NCI-H2196 treated with DMSO at 0.1 percent for 48 hours (cell line): ENCODE data around the gene OLFML1.

Experiments
- DNase-seq: peaks from one replicate; lab custom pipeline; 2025; ENCODE audit not compliant: unreplicated experiment; lab: John Stamatoyannopoulos, UW

Gene OLFML1

GRCh38 chr11:7485186-7486097 lies at the start of gene OLFML1:
TSS of gene OLFML1 (plus strand) at chr11:7485506. CDS start at chr11:7485876, 370 bp downstream.
- no peak for DNase-seq

DNA sequence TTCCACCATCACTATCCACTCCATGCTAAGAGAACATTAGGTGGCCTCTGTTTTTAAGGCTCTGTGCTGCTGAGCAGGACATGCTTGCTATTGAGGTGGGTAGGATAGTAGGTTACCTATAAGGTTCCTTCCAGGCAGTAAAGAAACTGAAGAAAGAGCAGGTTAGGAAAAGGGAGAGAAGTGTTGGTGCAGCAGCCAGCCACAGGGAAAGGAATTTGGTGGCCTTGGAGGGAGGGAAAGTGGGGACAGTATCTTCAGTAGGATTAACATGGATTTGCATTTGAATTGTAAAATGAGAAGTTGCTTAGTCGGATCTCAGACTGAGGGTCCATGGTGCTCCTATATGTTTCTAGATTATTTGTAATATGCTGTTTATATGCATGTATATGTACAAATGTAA lies 49.2 kb upstream of the OLFML1 start:
- no peak for DNase-seq

DNA sequence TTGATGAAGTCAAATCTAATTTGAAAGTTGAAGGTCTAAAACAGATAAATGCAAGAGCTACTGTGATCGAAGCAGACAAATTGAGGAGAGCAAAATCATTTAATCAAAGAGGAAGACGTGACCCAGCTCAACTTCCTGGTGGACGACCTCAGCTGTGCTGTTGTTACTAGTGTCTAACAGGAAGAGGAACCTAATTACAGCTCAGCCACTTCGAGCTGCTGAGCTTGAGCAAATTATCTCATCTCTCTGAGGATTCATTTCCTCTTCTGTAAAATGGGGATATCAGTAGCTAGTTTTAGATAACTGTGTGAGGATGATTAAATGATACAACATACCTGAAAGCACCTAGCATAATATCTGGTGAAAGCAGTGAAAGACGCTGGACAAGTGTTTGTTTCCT lies 48.6 kb upstream of the OLFML1 start:
- no peak for DNase-seq

DNA sequence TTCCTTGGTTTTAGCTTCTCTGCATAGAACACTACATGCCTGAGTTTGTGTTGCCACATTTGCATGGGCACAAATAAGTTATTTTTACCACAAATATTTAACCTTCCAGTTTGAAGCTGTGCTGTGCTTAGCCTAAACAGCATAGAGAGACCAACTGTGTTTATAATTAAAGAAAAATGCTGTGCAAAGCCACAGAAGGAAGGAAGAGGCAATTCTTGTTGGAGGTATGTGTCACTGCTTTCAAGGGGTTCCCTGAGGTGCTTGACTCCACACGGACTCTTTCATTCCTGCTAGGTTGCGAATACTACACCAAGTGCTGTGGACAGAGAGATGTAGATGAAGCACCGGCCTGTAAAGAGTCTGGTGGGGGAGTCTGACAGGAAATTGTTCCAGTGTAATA lies 47.6 kb upstream of the OLFML1 start:
- DNase-seq = no peak

- DNase-seq = no peak
These were observed 45.5 kb upstream of the OLFML1 start for GRCh38 chr11:7439746-7440320.

DNA sequence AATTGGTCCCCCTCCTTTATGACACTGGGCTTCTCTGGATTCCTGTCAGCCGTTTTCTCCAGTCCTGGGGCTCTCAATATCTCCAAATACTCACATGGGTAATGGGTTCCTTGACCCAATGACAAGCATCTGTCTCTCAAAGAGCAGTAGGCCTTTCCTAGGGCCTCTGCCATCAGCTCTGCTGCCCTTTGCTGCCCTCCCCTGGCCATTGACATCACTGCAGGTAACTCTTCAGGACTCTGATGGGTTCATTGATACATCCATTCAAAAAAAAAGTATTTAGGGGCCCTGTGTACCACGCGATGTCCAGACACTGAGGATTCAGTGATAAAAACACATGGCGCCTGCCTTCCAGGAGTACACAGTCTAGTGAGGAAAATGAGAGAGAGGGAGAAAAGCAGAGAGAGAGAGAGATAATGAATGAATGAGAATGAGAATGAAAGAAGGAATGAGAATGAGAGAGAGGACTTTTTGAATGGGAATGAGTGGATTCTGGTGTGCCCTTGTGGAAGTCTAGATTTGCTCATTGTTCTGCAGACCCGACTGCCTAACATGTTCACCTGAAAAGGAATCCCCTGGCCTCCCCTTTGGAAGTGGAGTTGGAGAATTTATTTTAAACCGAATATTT lies 42.6 kb upstream of the OLFML1 start:
- no peak for DNase-seq

GRCh38 chr11:7444091-7444981 lies 41.0 kb upstream of the OLFML1 start:
- DNase-seq = no peak

GRCh38 chr11:7445564-7445963 lies 39.7 kb upstream of the OLFML1 start:
- DNase-seq = no peak

GRCh38 chr11:7448201-7448600 lies 37.1 kb upstream of the OLFML1 start:
- no peak for DNase-seq

DNA sequence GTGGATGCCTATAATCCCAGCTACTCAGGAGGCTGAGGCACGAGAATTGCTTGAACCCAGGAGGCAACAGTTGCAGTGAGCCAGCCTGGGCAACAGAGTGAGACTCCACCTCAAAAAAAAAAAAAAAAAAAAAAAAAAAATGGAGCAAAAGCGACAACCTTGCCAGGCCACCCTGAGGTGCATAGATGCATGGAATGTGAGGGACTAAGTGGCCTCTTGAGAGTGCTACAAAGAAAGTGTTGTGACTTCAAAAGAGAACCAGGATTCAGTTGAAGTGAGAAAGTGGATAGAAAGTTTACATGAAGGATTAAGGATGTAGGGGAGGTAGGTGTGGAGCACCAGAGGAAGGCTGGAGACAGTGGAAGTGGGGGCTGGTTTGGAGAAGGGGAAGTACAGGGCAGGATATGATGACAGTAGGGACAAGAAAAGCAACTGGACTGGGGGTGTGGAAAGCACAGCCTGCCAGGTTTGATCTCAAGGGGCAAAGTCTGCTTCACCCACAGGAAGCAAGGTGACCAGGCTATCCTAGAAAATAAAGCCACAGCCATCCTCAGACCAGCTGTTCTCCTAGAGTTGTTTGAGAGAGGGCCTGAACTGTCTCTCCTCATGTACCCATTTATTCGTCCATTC lies 36.0 kb upstream of the OLFML1 start:
- DNase-seq = no peak

DNA sequence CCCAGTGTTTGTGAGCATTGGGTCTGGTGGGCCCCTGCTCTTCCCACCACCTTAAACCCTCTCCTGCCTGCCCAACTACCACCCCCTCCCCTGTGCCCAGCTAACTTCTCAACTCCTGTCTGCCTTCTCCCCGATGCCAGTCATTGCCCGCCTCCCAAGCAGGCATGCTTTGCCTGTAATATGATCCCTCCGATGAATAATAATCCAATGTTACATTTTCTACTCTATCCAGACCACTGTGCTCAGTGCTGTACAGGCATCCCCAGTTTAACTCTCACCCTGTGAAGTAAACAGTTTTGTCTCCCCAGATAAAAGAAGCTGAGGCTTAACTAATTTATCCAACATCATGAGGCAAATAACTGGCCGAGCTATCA lies 35.5 kb upstream of the OLFML1 start:
- DNase-seq = no peak

DNA sequence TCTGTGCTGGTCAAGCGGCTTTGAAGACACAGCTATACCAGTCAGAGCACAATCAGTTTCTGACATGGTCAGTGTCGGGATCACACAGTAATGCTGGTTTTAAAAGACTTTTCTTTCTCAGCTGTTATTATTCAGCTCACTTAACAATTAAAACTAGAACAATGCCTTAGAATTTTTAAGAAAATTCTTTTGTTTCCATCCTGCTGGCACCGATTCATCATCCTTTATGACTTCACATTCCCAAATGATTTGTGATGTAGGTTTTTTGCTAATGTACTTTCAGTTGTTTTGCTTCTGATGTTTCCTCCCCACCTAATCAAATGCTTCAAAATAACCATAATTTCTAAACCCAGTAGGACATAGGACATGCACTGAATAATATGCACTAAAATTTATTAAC lies 34.5 kb upstream of the OLFML1 start:
- DNase-seq = no peak

DNA sequence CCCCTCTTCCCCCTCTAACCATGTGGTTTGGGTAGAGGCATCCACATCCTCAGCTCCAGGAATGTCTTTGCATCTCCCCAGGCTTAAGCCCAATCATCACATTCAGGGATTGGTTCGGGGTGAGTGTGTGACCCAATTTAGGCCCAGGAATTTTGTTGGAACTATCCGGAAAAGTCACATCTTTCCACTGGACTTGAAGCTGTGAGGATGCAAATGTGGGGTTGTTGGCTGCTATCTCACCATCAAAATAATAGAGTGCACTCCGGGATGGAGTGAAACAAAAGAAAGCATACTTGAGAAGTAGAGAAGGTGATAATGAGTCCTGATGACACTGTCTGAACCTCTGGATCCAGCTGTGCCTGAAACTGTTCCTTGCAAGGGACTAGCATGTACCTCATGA lies 33.8 kb upstream of the OLFML1 start:
- DNase-seq = no peak

GRCh38 chr11:7451952-7452494 lies 33.3 kb upstream of the OLFML1 start:
- DNase-seq = no peak

DNA sequence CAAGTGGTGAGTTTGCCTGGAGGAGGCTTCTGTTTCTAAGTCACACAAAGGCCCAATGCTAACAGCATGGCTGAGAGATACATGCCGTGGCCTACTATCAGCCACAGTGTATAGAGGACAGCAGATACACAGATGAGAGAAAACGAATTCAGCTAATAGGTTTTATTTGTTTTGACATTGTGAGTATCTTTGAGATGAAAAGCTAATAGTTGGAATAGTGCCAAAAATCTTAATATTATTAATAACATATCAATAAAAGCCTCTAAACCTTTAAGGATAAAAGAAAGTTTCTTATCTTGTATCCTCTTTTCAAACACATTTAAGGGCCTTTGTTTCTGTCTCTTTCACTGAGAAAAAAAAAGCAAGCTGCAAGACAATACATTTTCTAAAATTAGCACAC lies 30.5 kb upstream of the OLFML1 start:
- no peak for DNase-seq

GRCh38 chr11:7457211-7457610 lies 28.1 kb upstream of the OLFML1 start:
- DNase-seq = no peak

GRCh38 chr11:7462706-7463105 lies 22.6 kb upstream of the OLFML1 start:
- no peak for DNase-seq

- DNase-seq = no peak
These were observed 17.7 kb upstream of the OLFML1 start for GRCh38 chr11:7467652-7468051.

DNA sequence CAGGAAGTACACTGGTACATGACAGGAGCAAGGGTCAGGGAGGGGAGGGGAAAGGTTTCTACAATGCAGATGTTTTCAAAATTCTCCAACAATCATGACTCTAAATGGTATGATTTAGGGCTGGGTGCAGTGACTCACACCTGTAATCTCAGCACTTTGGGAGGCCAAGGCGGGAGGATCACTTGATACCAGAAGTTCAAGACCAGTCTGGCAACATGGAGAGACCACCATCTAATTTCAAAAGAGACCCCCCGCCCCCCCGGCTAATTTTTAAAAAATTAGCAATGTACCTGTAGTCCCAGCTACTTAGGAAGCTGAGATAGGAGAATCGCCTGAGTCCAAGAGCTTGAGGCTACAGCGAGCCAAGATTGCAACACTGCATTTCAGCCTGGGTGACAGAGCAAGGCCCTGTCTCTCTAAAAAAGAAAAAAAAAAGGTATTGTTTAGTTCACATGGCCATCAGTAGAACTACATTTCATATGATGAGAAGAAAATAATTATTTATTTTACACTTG lies 15.9 kb upstream of the OLFML1 start:
- DNase-seq = no peak

GRCh38 chr11:7471071-7471470 lies 14.2 kb upstream of the OLFML1 start:
- no peak for DNase-seq
